Calu3 (cell line): ENCODE results near the gene SELENOH. TPM values are rescaled to one million over a fixed set of nuclear protein-coding genes. Genes with fewer than 3 reads are reported as not detected.

ENCODE experiments used
- BruUV-seq: library from RNA; stranded (reverse); fragments of 400-500 nt; replicated peaks from 2 replicates; lab custom pipeline; 2021; lab: Mats Ljungman, UMichigan
- CTCF ChIA-PET: fragments of 300-600 bp; sonication (Branson Sonifier 250); formaldehyde crosslinking; loops from one replicate; lab custom pipeline; 2022; ENCODE audit warnings: antibody characterized with exemption; lab: Charles Lee
- DNase-seq: peaks from one replicate; pipeline ENCODE4 v3.0.0; 2022
- H3K27ac Mint-ChIP-seq: one replicate; pipeline ENCODE4 v1.8.0; 2022; ENCODE audit warnings: mixed read lengths; ENCODE audit not compliant: unreplicated experiment
- H3K27me3 Mint-ChIP-seq: one replicate; pipeline ENCODE4 v1.8.0; 2022; ENCODE audit warnings: mixed read lengths; ENCODE audit not compliant: unreplicated experiment
- H3K36me3 Mint-ChIP-seq: one replicate; pipeline ENCODE4 v1.8.0; 2022; ENCODE audit warnings: mild to moderate bottlenecking, moderate library complexity, mixed read lengths; ENCODE audit not compliant: insufficient read depth, unreplicated experiment
- H3K4me1 Mint-ChIP-seq: one replicate; pipeline ENCODE4 v1.8.0; 2022; ENCODE audit warnings: mild to moderate bottlenecking, low read depth, mixed read lengths; ENCODE audit not compliant: unreplicated experiment
- H3K4me3 Mint-ChIP-seq: one replicate; pipeline ENCODE4 v1.8.0; 2022; ENCODE audit warnings: mild to moderate bottlenecking, low read depth, moderate library complexity, mixed read lengths; ENCODE audit not compliant: unreplicated experiment
- H3K9me3 Mint-ChIP-seq: one replicate; pipeline ENCODE4 v1.8.0; 2022; ENCODE audit warnings: low read depth, mixed read lengths; ENCODE audit not compliant: unreplicated experiment
- CTCF ChIP-seq: fragments of 200-600 bp; IDR thresholded peaks from one replicate; pipeline ENCODE4 v1.8.0; 2022; ENCODE audit warnings: antibody characterized with exemption; ENCODE audit not compliant: unreplicated experiment
- intact Hi-C: fragments of 100-400 bp; cut with micrococcal nuclease; formaldehyde crosslinking; loops from one replicate; pipeline ENCODE4 v1.10.0; 2022; ENCODE audit not compliant: unreplicated experiment
- total RNA-seq: library from RNA; stranded (reverse); gene quantifications from 2 replicates; pipeline ENCODE4 v1.2.3, GENCODE V29; 2022

Gene SELENOH
- total RNA-seq, 1 experiment from 2014 or later = 131 TPM

DNA sequence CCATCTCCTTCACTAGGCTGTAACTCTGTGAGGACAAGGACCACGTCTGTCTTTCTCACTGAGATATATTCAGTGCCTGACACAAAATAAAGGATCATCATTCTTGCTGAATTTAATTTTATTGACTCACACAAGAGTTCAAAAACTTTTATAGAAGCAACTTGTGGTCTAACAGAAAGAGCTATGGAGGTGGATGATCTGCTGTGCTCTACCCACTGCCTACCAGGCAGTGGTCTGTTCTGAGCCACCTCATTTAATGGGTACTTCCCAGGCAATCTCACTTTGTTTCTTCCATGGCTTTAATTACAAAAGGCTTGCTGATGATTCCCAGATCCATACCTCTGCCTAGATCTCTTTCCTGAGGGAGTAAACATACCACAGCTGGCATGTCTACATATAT lies 5.6 kb downstream of the SELENOH start:
- intact Hi-C loops = no loop called here
- no peak overlapping the region for H3K4me3 Mint-ChIP-seq
- no peak for DNase-seq
- H3K9me3 Mint-ChIP-seq = no peaks in the 10 kb centered on the region
- peaks cover 18% of the 10 kb centered on the region for H3K4me1 Mint-ChIP-seq
- H3K27ac Mint-ChIP-seq = no peak overlapping the region
- H3K36me3 Mint-ChIP-seq = peaks cover 47% of the 10 kb centered on the region
- no peaks in the 10 kb centered on the region for H3K27me3 Mint-ChIP-seq
- no peak for TF ChIP-seq CTCF
- no TSS peak for BruUV-seq
- CTCF ChIA-PET = interaction anchor here (0.7 to 2.7 kb wide), 2 partner anchors 18 to 54 kb away, joined by 3 to 10 read pairs; no protein-coding TSS in a partner anchor

DNA sequence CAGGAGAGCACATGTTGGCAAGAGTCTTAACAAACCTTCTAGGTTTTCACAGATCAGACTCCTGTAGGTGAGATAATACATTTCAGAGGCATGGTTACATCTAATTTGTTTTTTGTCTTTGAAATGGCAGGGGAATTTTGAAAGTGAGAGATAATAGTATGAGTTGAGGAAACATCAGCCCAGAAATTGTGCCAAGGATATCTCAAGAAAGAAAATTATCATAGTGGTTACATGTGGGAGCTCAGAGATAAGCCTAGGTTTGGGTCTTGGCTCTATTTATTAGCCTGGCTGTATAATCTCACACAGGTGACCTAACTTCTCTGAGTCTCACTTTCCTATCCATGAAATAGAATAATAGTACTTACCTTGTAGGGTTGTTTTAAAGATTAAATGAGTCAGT lies 9.9 kb downstream of the SELENOH start:
- intact Hi-C loops = loop anchor here (2.0 to 5.0 kb wide), 2 partner anchors 536 to 764 kb away; no protein-coding TSS in a partner anchor
- no TSS peak for BruUV-seq
- Mint-ChIP-seq H3K4me1 (peaks cover 20% of the 10 kb centered on the region), H3K9me3 (no peaks in the 10 kb centered on the region), H3K36me3 (peaks cover 14% of the 10 kb centered on the region), H3K4me3 (no peak overlapping the region), H3K27me3 (no peaks in the 10 kb centered on the region), H3K27ac (peak overlapping the region; percentile 53)
- CTCF ChIA-PET = interaction anchor here (0.9 to 2.7 kb wide), 7 partner anchors 9 to 535 kb away, joined by 3 to 55 read pairs (median 10); partner anchors contain the start of genes CTNND1 and SELENOH
- no peak for DNase-seq
- TF ChIP-seq CTCF = no peak

GRCh38 chr11:57751676-57752253 lies 10.5 kb downstream of the SELENOH start, which contains the start of gene BTBD18:
BTBD18 (minus strand) TSS chr11:57751819; CDS start chr11:57751188, 631 bp downstream.
- peaks cover 21% of the 10 kb centered on the region for H3K4me1 Mint-ChIP-seq
- CTCF ChIA-PET = interaction anchor here (0.7 to 2.7 kb wide), 9 partner anchors 10 to 535 kb away, joined by 3 to 55 read pairs (median 8); partner anchors contain the start of genes CTNND1 and SELENOH
- H3K36me3 Mint-ChIP-seq = peaks cover 14% of the 10 kb centered on the region
- intact Hi-C loops = loop anchor here (2.0 to 5.0 kb wide), 2 partner anchors 536 to 763 kb away; no protein-coding TSS in a partner anchor
- H3K27me3 Mint-ChIP-seq = no peaks in the 10 kb centered on the region
- peak within 1 kb of the TSS; percentile 53 for H3K27ac Mint-ChIP-seq
- H3K4me3 Mint-ChIP-seq = no peak within 1 kb of the TSS
- DNase-seq = peak; percentile 54
- BruUV-seq = no TSS peak
- TF ChIP-seq CTCF = peak; percentile 54
- no peaks in the 10 kb centered on the region for H3K9me3 Mint-ChIP-seq

DNA sequence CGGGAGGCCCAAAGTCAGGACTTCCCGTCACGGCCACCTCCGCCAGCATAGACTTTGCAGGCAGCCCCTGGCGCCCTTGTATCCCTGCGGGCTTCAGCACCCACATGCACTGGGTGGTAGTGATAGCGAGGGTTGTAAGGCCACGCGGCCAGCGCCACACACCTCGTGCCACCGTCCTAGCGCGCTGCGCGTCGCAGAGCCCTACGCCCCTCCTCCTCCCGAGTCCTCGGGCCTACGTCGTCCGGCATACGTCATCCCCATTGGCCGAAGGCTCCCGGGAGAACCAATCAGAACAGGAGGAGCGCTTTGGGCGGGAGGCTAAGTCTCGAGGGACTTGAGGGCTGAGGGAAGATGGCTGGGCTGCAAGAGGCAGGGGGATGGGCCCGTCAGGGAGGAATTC lies 11.7 kb downstream of the SELENOH start:
- intact Hi-C loops = loop anchor here (5.0 kb wide), 1 partner anchor 534 kb away; no protein-coding TSS in a partner anchor
- BruUV-seq = no TSS peak
- DNase-seq = no peak
- CTCF ChIA-PET = interaction anchor here (2.2 kb wide), 1 partner anchor 47 kb away, joined by 55 read pairs; no protein-coding TSS in a partner anchor
- H3K27me3 Mint-ChIP-seq = no peaks in the 10 kb centered on the region
- peaks cover 5% of the 10 kb centered on the region for H3K36me3 Mint-ChIP-seq
- peaks cover 21% of the 10 kb centered on the region for H3K4me1 Mint-ChIP-seq
- H3K9me3 Mint-ChIP-seq = no peaks in the 10 kb centered on the region
- no peak for TF ChIP-seq CTCF
- no peak overlapping the region for H3K27ac Mint-ChIP-seq
- no peak overlapping the region for H3K4me3 Mint-ChIP-seq
